H9 (cell line): ENCODE data around the gene PACSIN3. TPM values are rescaled to one million over a fixed set of nuclear protein-coding genes. Genes with fewer than 3 reads are reported as not detected.

Source experiments
- DNase-seq: peaks from one replicate; pipeline ENCODE4 v3.0.0-alpha.2; 2017
- H2AFZ ChIP-seq: one replicate; pipeline ENCODE4 v1.6.1; 2013; ENCODE audit warnings: mild to moderate bottlenecking, low read length, control low read depth, moderate library complexity
- H2AK5ac ChIP-seq: 2 replicates; pipeline ENCODE4 v1.6.1; 2013; ENCODE audit warnings: low read length, control low read depth, mixed read lengths; ENCODE audit not compliant: insufficient read length
- H2BK120ac ChIP-seq: one replicate; pipeline ENCODE4 v1.6.1; 2013; ENCODE audit warnings: low read depth, mild to moderate bottlenecking, low read length, control low read depth, inconsistent platforms; ENCODE audit not compliant: poor library complexity, severe bottlenecking
- H2BK12ac ChIP-seq: 2 replicates; pipeline ENCODE4 v1.6.1; 2013; ENCODE audit warnings: low read length, control low read depth, mixed read lengths, low read depth; ENCODE audit not compliant: insufficient read length
- H2BK15ac ChIP-seq: 2 replicates; pipeline ENCODE4 v1.6.1; 2013; ENCODE audit warnings: low read depth, low read length, control low read depth
- H2BK20ac ChIP-seq: one replicate; pipeline ENCODE4 v1.6.1; 2013; ENCODE audit warnings: low read depth, mild to moderate bottlenecking, low read length, control low read depth, inconsistent platforms; ENCODE audit not compliant: poor library complexity, severe bottlenecking
- H2BK5ac ChIP-seq: 2 replicates; pipeline ENCODE4 v1.6.1; 2013; ENCODE audit warnings: low read length, control low read depth, mixed read lengths; ENCODE audit not compliant: insufficient read length
- H3K14ac ChIP-seq: 2 replicates; pipeline ENCODE4 v1.6.1; 2013; ENCODE audit warnings: low read length, control low read depth; ENCODE audit not compliant: insufficient read depth
- H3K18ac ChIP-seq: 2 replicates; pipeline ENCODE4 v1.6.1; 2013; ENCODE audit warnings: low read depth, mild to moderate bottlenecking, mixed read lengths, low read length, control low read depth; ENCODE audit not compliant: insufficient read length
- H3K23ac ChIP-seq: 2 replicates; pipeline ENCODE4 v1.6.1; 2013; ENCODE audit warnings: low read length, control low read depth, mixed read lengths, low read depth; ENCODE audit not compliant: insufficient read length
- H3K23me2 ChIP-seq: 2 replicates; pipeline ENCODE4 v1.6.1; 2013; ENCODE audit warnings: low read depth, mild to moderate bottlenecking, mixed read lengths, low read length, control low read depth; ENCODE audit not compliant: insufficient read length, poor library complexity, severe bottlenecking
- H3K27ac ChIP-seq: 2 replicates; pipeline ENCODE4 v1.5.1; 2013; ENCODE audit warnings: low read length, control low read depth, mixed read lengths, low read depth; ENCODE audit not compliant: insufficient read length
- H3K27me3 ChIP-seq: 2 replicates; pipeline ENCODE4 v1.6.1; 2013; ENCODE audit warnings: low read length, control low read depth, inconsistent platforms; ENCODE audit not compliant: insufficient read depth
- H3K4ac ChIP-seq: 2 replicates; pipeline ENCODE4 v1.6.1; 2013; ENCODE audit warnings: low read depth, mild to moderate bottlenecking, control low read depth, inconsistent platforms, low read length, moderate library complexity
- H3K4me1 ChIP-seq: 2 replicates; pipeline ENCODE4 v1.6.1; 2013; ENCODE audit warnings: low read length, control low read depth, inconsistent platforms; ENCODE audit not compliant: insufficient read depth
- H3K4me2 ChIP-seq: 2 replicates; pipeline ENCODE4 v1.6.1; 2013; ENCODE audit warnings: low read length, control low read depth, mixed read lengths; ENCODE audit not compliant: insufficient read length, insufficient read depth
- H3K56ac ChIP-seq: 2 replicates; pipeline ENCODE4 v1.6.1; 2013; ENCODE audit warnings: low read depth, mild to moderate bottlenecking, mixed read lengths, low read length, control low read depth; ENCODE audit not compliant: insufficient read length
- H3K79me1 ChIP-seq: 2 replicates; pipeline ENCODE4 v1.6.1; 2013; ENCODE audit warnings: low read depth, mild to moderate bottlenecking, moderate library complexity, low read length, control low read depth, inconsistent platforms; ENCODE audit not compliant: insufficient read depth, poor library complexity, severe bottlenecking
- H3K79me2 ChIP-seq: 2 replicates; pipeline ENCODE4 v1.6.1; 2013; ENCODE audit warnings: low read length, control low read depth, inconsistent platforms; ENCODE audit not compliant: insufficient read depth
- H3K9ac ChIP-seq: 2 replicates; pipeline ENCODE4 v1.6.1; 2013; ENCODE audit warnings: low read length, control low read depth, mixed read lengths; ENCODE audit not compliant: insufficient read length; ENCODE audit errors: extremely low read depth
- H3K9me3 ChIP-seq: one replicate; pipeline ENCODE4 v1.6.1; 2013; ENCODE audit warnings: low read depth, low read length, inconsistent platforms; ENCODE audit not compliant: control insufficient read depth
- H3T11ph ChIP-seq: one replicate; pipeline ENCODE4 v1.6.1; 2013; ENCODE audit warnings: mild to moderate bottlenecking, low read length, control low read depth, inconsistent platforms
- H4K20me1 ChIP-seq: one replicate; pipeline ENCODE4 v1.6.1; 2013; ENCODE audit not compliant: control insufficient read depth, insufficient read length, insufficient read depth
- H4K5ac ChIP-seq: 2 replicates; pipeline ENCODE4 v1.6.1; 2013; ENCODE audit warnings: low read depth, mild to moderate bottlenecking, mixed read lengths, low read length, control low read depth; ENCODE audit not compliant: insufficient read length
- H4K8ac ChIP-seq: replicated peaks from 2 replicates; pipeline ENCODE4 v1.6.1; 2013; ENCODE audit warnings: low read length, control low read depth, mixed read lengths, low read depth; ENCODE audit not compliant: insufficient read length
- H4K91ac ChIP-seq: 2 replicates; pipeline ENCODE4 v1.6.1; 2013; ENCODE audit warnings: low read depth, mild to moderate bottlenecking, moderate library complexity, mixed read lengths, low read length, control low read depth; ENCODE audit not compliant: insufficient read length
- H3K27ac Mint-ChIP-seq, 3 experiments: 2 replicates in 2 of 3; 3 replicates in 1 of 3; pipeline ENCODE4 v1.8.0; 2020 to 2021; ENCODE audit warnings: mixed read lengths in 3 of 3, mild to moderate bottlenecking in 1 of 3, moderate library complexity in 1 of 3
- H3K27me3 Mint-ChIP-seq: 2 replicates; pipeline ENCODE4 v1.8.0; 2021; ENCODE audit warnings: low read depth, mild to moderate bottlenecking, moderate library complexity, mixed read lengths
- H3K36me3 Mint-ChIP-seq, 3 experiments: 2 replicates in 2 of 3; 3 replicates in 1 of 3; pipeline ENCODE4 v1.8.0; 2020 to 2021; ENCODE audit warnings: low read depth in 3 of 3, mixed read lengths in 3 of 3; ENCODE audit not compliant: insufficient read depth in 1 of 3
- H3K4me1 Mint-ChIP-seq, 2 experiments: 2 replicates each; pipeline ENCODE4 v1.8.0; 2020; ENCODE audit warnings: mixed read lengths in 2 of 2
- H3K4me3 Mint-ChIP-seq, 2 experiments: 2 replicates in 1 of 2; 3 replicates in 1 of 2; pipeline ENCODE4 v1.8.0; 2020 to 2021; ENCODE audit warnings: mild to moderate bottlenecking in 2 of 2, mixed read lengths in 2 of 2, moderate library complexity in 1 of 2
- H3K9me3 Mint-ChIP-seq, 2 experiments: 2 replicates in 1 of 2; 3 replicates in 1 of 2; pipeline ENCODE4 v1.8.0; 2020; ENCODE audit warnings: mild to moderate bottlenecking in 2 of 2, mixed read lengths in 2 of 2, moderate library complexity in 1 of 2
- CTCF ChIP-seq: fragments of 200-600 bp; sonication (generic); conservative IDR thresholded peaks from 3 replicates; pipeline ENCODE4 v1.8.0; 2021; ENCODE audit warnings: antibody characterized with exemption, mild to moderate bottlenecking
- WGBS: extraction: QIAGEN DNeasy Blood & Tissue Kit; methylation state at CpG from one replicate; pipeline ENCODE4 v1.1.7; 2013; ENCODE audit warnings: missing lambda C conversion rate, low lambda C conversion rate, mixed read lengths; ENCODE audit not compliant: insufficient read length; ENCODE audit errors: extremely low coverage; 5-methylcytosine and 5-hydroxymethylcytosine counted together
- total RNA-seq: library from RNA; stranded (reverse); gene quantifications from 2 replicates; pipeline ENCODE4 v1.2.1, GENCODE V29; 2021

Gene PACSIN3
- total RNA-seq, 1 experiment from 2014 or later: 63.0 TPM

- Histone ChIP-seq H3K79me2 (no peaks in the 10 kb centered on the region), H3K23ac (no peak overlapping the region), H2BK15ac (no peak overlapping the region), H3K9ac (no peak overlapping the region), H4K91ac (no peak overlapping the region), H3K56ac (no peak overlapping the region), H2BK5ac (no peak overlapping the region), H4K8ac (no peak overlapping the region), H3K14ac (no peak overlapping the region), H2AFZ (no peak overlapping the region), H3K27ac (no peak overlapping the region), H3K27me3 (no peaks in the 10 kb centered on the region), H2AK5ac (no peak overlapping the region), H2BK20ac (no peak overlapping the region), H3K18ac (no peak overlapping the region), H3K4me2 (no peak overlapping the region), H3T11ph (no peak overlapping the region), H2BK12ac (no peak overlapping the region), H3K4me1 (peaks cover 3% of the 10 kb centered on the region; the same call in 1 of the 2 replicates), H4K20me1 (no peaks in the 10 kb centered on the region), H3K79me1 (no peaks in the 10 kb centered on the region), H4K5ac (no peak overlapping the region), H3K23me2 (no peaks in the 10 kb centered on the region), H3K9me3 (no peaks in the 10 kb centered on the region), H2BK120ac (no peak overlapping the region), H3K4ac (no peak overlapping the region)
- H3K36me3 Mint-ChIP-seq: peaks cover 0 to 3% (median 0%) of the 10 kb centered on the region in 3 experiments; a peak in 1 of 7 replicates
- H3K27me3 Mint-ChIP-seq: no peaks in the 10 kb centered on the region
- DNase-seq: no peak
- H3K27ac Mint-ChIP-seq: no peak overlapping the region
- H3K9me3 Mint-ChIP-seq: no peaks in the 10 kb centered on the region
- no peak overlapping the region for H3K4me3 Mint-ChIP-seq
- WGBS: no CpG with 5 or more reads among the region's 10 CpGs
- peaks cover 11 to 18% of the 10 kb centered on the region in 2 experiments for H3K4me1 Mint-ChIP-seq
- TF ChIP-seq CTCF: no peak
Measured at GRCh38 chr11:47148903-47149531, 37.2 kb downstream of the PACSIN3 start.
